ENCODE data around the gene PIP4K2C.

PIP4K2C gene

GRCh38 chr12:57607958-57608663, 17.1 kb downstream of the PIP4K2C start:
- TF ChIP-seq CTCF (IDR thresholded peaks at IDR 0.05; ENCODE audit: insufficient read depth, low read length, poor library complexity, severe bottlenecking) (no peak), EZH2phosphoT487 (conservative IDR thresholded peaks at IDR 0.05; ENCODE audit: low read length) (no peak)
- Histone ChIP-seq H3F3A (ENCODE audit: insufficient read depth) (0 out of 2 replicates have a peak, but pooled peaks cover 2% of the 10 kb centered on the region), H3K9me3 (ENCODE audit: insufficient read depth, low read length) (no peaks in the 10 kb centered on the region), H4K20me1 (ENCODE audit: low read depth, low read length) (no peaks in the 10 kb centered on the region), H3K27me3 (ENCODE audit: low read length) (no peaks in the 10 kb centered on the region), H3K79me2 (ENCODE audit: insufficient read depth, low read length) (no peaks in the 10 kb centered on the region), H3K4me3 (ENCODE audit: insufficient read depth, low read length, poor library complexity, severe bottlenecking) (no peak overlapping the region), H3K9ac (ENCODE audit: low read length) (no peak overlapping the region), H3K27ac (ENCODE audit: low read depth, low read length) (no peak overlapping the region), H3K36me3 (ENCODE audit: low read length) (no peaks in the 10 kb centered on the region), H2AFZ (ENCODE audit: low read depth, low read length, severe bottlenecking) (no peak overlapping the region), H3K4me2 (ENCODE audit: low read depth, low read length, poor library complexity, severe bottlenecking) (no peak overlapping the region), H3K9me2 (replicated peaks; ENCODE audit: insufficient read depth, low read length) (no peaks in the 10 kb centered on the region)

DNA sequence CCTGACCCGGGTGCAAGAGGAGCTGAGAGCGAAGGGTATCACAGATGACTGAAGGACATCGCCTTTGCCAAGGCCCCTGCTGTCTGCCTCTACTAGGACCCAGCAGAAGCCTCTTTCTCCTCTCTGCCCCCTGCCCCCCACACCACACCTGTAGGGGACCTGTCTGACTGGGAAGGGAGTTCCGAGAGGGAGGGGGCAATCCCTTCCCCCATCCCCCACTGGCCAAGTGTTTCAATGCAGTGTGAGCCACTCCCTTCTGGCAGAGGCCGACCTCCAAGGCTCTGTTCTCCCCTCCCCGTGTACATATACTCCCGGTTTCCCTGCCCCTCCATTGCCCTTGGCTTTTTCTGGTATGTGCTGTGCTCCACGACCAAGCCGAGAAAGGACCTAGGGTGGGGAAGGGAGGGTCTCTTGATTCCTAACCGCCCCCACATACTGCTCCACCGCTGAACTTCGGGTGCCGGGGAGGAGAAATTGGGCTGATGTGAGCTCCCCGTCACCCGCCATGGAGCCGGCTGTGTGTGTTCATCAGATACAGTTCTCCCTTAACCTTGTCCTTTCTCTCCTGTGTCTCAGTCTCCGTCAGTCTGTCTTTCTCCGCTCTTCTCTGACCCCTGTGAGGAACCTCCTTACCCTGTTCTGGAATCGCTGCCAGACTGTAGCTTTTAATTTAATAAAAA, 18.2 kb downstream of the PIP4K2C start:
- Histone ChIP-seq H4K20me1 (ENCODE audit: low read depth, low read length) (no peaks in the 10 kb centered on the region), H2AFZ (ENCODE audit: low read depth, low read length, severe bottlenecking) (no peak overlapping the region), H3K27ac (ENCODE audit: low read depth, low read length) (no peak overlapping the region), H3K79me2 (ENCODE audit: insufficient read depth, low read length) (no peaks in the 10 kb centered on the region), H3K4me3 (ENCODE audit: insufficient read depth, low read length, poor library complexity, severe bottlenecking) (no peak overlapping the region), H3K27me3 (ENCODE audit: low read length) (no peaks in the 10 kb centered on the region), H3K9me3 (ENCODE audit: insufficient read depth, low read length) (no peaks in the 10 kb centered on the region), H3K9me2 (replicated peaks; ENCODE audit: insufficient read depth, low read length) (no peaks in the 10 kb centered on the region), H3K4me2 (ENCODE audit: low read depth, low read length, poor library complexity, severe bottlenecking) (no peak overlapping the region), H3K36me3 (ENCODE audit: low read length) (no peaks in the 10 kb centered on the region), H3F3A (ENCODE audit: insufficient read depth) (no peaks in the 10 kb centered on the region), H3K9ac (ENCODE audit: low read length) (no peak overlapping the region)
- no peak for TF ChIP-seq EZH2phosphoT487 (conservative IDR thresholded peaks at IDR 0.05; ENCODE audit: low read length)
- TF ChIP-seq CTCF (IDR thresholded peaks at IDR 0.05; ENCODE audit: insufficient read depth, low read length, poor library complexity, severe bottlenecking) = no peak

- Histone ChIP-seq H2AFZ (ENCODE audit: low read depth, low read length, severe bottlenecking) (no peak overlapping the region), H3K27me3 (ENCODE audit: low read length) (no peaks in the 10 kb centered on the region), H3K4me2 (ENCODE audit: low read depth, low read length, poor library complexity, severe bottlenecking) (no peak overlapping the region), H3K27ac (ENCODE audit: low read depth, low read length) (no peak overlapping the region), H3K9me2 (replicated peaks; ENCODE audit: insufficient read depth, low read length) (no peaks in the 10 kb centered on the region), H3K4me3 (ENCODE audit: insufficient read depth, low read length, poor library complexity, severe bottlenecking) (no peak overlapping the region), H3K36me3 (ENCODE audit: low read length) (no peaks in the 10 kb centered on the region), H3K9me3 (ENCODE audit: insufficient read depth, low read length) (no peaks in the 10 kb centered on the region), H3F3A (ENCODE audit: insufficient read depth) (no peaks in the 10 kb centered on the region), H3K9ac (ENCODE audit: low read length) (no peak overlapping the region), H3K79me2 (ENCODE audit: insufficient read depth, low read length) (no peaks in the 10 kb centered on the region), H4K20me1 (ENCODE audit: low read depth, low read length) (no peaks in the 10 kb centered on the region)
- TF ChIP-seq CTCF (IDR thresholded peaks at IDR 0.05; ENCODE audit: insufficient read depth, low read length, poor library complexity, severe bottlenecking) (no peak), EZH2phosphoT487 (conservative IDR thresholded peaks at IDR 0.05; ENCODE audit: low read length) (no peak)
These were observed 19.0 kb downstream of the PIP4K2C start for GRCh38 chr12:57609781-57610553.
